Measurements from ENCODE around the gene SIRPG.

SIRPG gene

GRCh38 chr20:1626528-1627199 lies 30.9 kb downstream of the SIRPG start:
- TF ChIP-seq CTCF (IDR thresholded peaks at IDR 0.05; ENCODE audit: low read depth, low read length): no peak
- no peak overlapping the region for H3K4me3 ChIP-seq (ENCODE audit: low read depth, low read length)
- DNase-seq (ENCODE audit: low read depth, low spot score): no peak
- in situ Hi-C loops (cut with HindIII; ENCODE audit: low sequenced_read_pairs): no loop called here

GRCh38 chr20:1625083-1625690 lies 32.4 kb downstream of the SIRPG start:
- no peak for DNase-seq (ENCODE audit: low read depth, low spot score)
- H3K4me3 ChIP-seq (ENCODE audit: low read depth, low read length): no peak overlapping the region
- no peak for TF ChIP-seq CTCF (IDR thresholded peaks at IDR 0.05; ENCODE audit: low read depth, low read length)
- in situ Hi-C loops (cut with HindIII; ENCODE audit: low sequenced_read_pairs): no loop called here

- H3K4me3 ChIP-seq (ENCODE audit: low read depth, low read length): no peak overlapping the region
- DNase-seq (ENCODE audit: low read depth, low spot score): no peak
- no peak for TF ChIP-seq CTCF (IDR thresholded peaks at IDR 0.05; ENCODE audit: low read depth, low read length)
- in situ Hi-C loops (cut with HindIII; ENCODE audit: low sequenced_read_pairs): no loop called here
Observed at GRCh38 chr20:1623501-1624205, 33.9 kb downstream of the SIRPG start.

GRCh38 chr20:1622450-1622849 lies 35.1 kb downstream of the SIRPG start:
- no peak for TF ChIP-seq CTCF (IDR thresholded peaks at IDR 0.05; ENCODE audit: low read depth, low read length)
- in situ Hi-C loops (cut with HindIII; ENCODE audit: low sequenced_read_pairs): no loop called here
- DNase-seq (ENCODE audit: low read depth, low spot score): no peak
- H3K4me3 ChIP-seq (ENCODE audit: low read depth, low read length): no peak overlapping the region

- no peak for TF ChIP-seq CTCF (IDR thresholded peaks at IDR 0.05; ENCODE audit: low read depth, low read length)
- H3K4me3 ChIP-seq (ENCODE audit: low read depth, low read length): no peak overlapping the region
- in situ Hi-C loops (cut with HindIII; ENCODE audit: low sequenced_read_pairs): no loop called here
- DNase-seq (ENCODE audit: low read depth, low spot score): no peak
Observed at GRCh38 chr20:1621316-1621715, 36.3 kb downstream of the SIRPG start.

- DNase-seq (ENCODE audit: low read depth, low spot score): no peak
- no peak for TF ChIP-seq CTCF (IDR thresholded peaks at IDR 0.05; ENCODE audit: low read depth, low read length)
- in situ Hi-C loops (cut with HindIII; ENCODE audit: low sequenced_read_pairs): no loop called here
- no peak within 1 kb of the TSS for H3K4me3 ChIP-seq (ENCODE audit: low read depth, low read length)
Observed at GRCh38 chr20:1619861-1620444, 37.6 kb downstream of the SIRPG start, which contains the start of gene SIRPB1. SIRPB1 (minus strand) TSS chr20:1620009; CDS start chr20:1619944, 65 bp downstream.

Measured in astrocyte of the spinal cord (primary cell).